ENCODE data around the gene ACBD6. TPM values are rescaled to one million over a fixed set of nuclear protein-coding genes. Genes with fewer than 3 reads are reported as not detected.
"Not testable (repeated sequence)": the region's sequence is repeated elsewhere in the genome, so short reads cannot be mapped to it uniquely, and the experiment has no call there.

Gene ACBD6
- polyA plus RNA-seq, 4 donors: 64.9 to 75.5 (median 67.5) TPM

- DNase-seq (ENCODE audit: low read depth in 4 of 4, low spot score in 3 of 4): no peak
Measured at GRCh38 chr1:180424848-180425457, 77.4 kb downstream of the ACBD6 start.

GRCh38 chr1:180421614-180422013, 80.8 kb downstream of the ACBD6 start:
- DNase-seq (ENCODE audit: low read depth in 4 of 4, low spot score in 3 of 4): no peak

- not testable (repeated sequence) for DNase-seq (ENCODE audit: low read depth in 4 of 4, low spot score in 3 of 4)
Measured at GRCh38 chr1:180421145-180421544, 81.2 kb downstream of the ACBD6 start.

- no peak for DNase-seq (ENCODE audit: low read depth in 4 of 4, low spot score in 3 of 4)
Measured at GRCh38 chr1:180415985-180416633, 86.3 kb downstream of the ACBD6 start.

- DNase-seq (ENCODE audit: low read depth in 4 of 4, low spot score in 3 of 4): no peak
Measured at GRCh38 chr1:180415236-180415848, 87.0 kb downstream of the ACBD6 start.

GRCh38 chr1:180412583-180412982, 89.8 kb downstream of the ACBD6 start:
- DNase-seq (ENCODE audit: low read depth in 4 of 4, low spot score in 3 of 4): no peak

- DNase-seq (ENCODE audit: low read depth in 4 of 4, low spot score in 3 of 4): not testable (repeated sequence)
Measured at GRCh38 chr1:180408128-180408527, 94.2 kb downstream of the ACBD6 start.

- DNase-seq (ENCODE audit: low read depth in 4 of 4, low spot score in 3 of 4): peak in 1 of 4 donors; percentile 7
Measured at GRCh38 chr1:180407051-180407450, 95.3 kb downstream of the ACBD6 start.

GRCh38 chr1:180402551-180402950, 99.8 kb downstream of the ACBD6 start:
- no peak for DNase-seq (ENCODE audit: low read depth in 4 of 4, low spot score in 3 of 4)

- no peak for DNase-seq (ENCODE audit: low read depth in 4 of 4, low spot score in 3 of 4)
Measured at GRCh38 chr1:180402001-180402400, 100.4 kb downstream of the ACBD6 start.

- DNase-seq (ENCODE audit: low read depth in 4 of 4, low spot score in 3 of 4): no peak
Measured at GRCh38 chr1:180397175-180397574, 105.2 kb downstream of the ACBD6 start.

GRCh38 chr1:180392427-180393145, 109.8 kb downstream of the ACBD6 start:
- DNase-seq (ENCODE audit: low read depth in 4 of 4, low spot score in 3 of 4): no peak

GRCh38 chr1:180392020-180392419, 110.4 kb downstream of the ACBD6 start:
- no peak for DNase-seq (ENCODE audit: low read depth in 4 of 4, low spot score in 3 of 4)

GRCh38 chr1:180387413-180387812, 115.0 kb downstream of the ACBD6 start:
- DNase-seq (ENCODE audit: low read depth in 4 of 4, low spot score in 3 of 4): no peak

- DNase-seq (ENCODE audit: low read depth in 4 of 4, low spot score in 3 of 4): no peak
Measured at GRCh38 chr1:180386745-180387367, 115.5 kb downstream of the ACBD6 start.

- no peak for DNase-seq (ENCODE audit: low read depth in 4 of 4, low spot score in 3 of 4)
Measured at GRCh38 chr1:180385144-180385543, 117.2 kb downstream of the ACBD6 start.

GRCh38 chr1:180384286-180385005, 117.9 kb downstream of the ACBD6 start:
- no peak for DNase-seq (ENCODE audit: low read depth in 4 of 4, low spot score in 3 of 4)

- DNase-seq (ENCODE audit: low read depth in 4 of 4, low spot score in 3 of 4): no peak
Measured at GRCh38 chr1:180382326-180383115, 119.9 kb downstream of the ACBD6 start.

GRCh38 chr1:180381184-180381580, 121.2 kb downstream of the ACBD6 start:
- no peak for DNase-seq (ENCODE audit: low read depth in 4 of 4, low spot score in 3 of 4)

Data from right renal pelvis (tissue), 4 donors.